ENCODE measurements around the gene NWD2. TPM values are rescaled to one million over a fixed set of nuclear protein-coding genes. Genes with fewer than 3 reads are reported as not detected.

Gene NWD2
- polyA plus RNA-seq, 3 donors: not detected

DNA sequence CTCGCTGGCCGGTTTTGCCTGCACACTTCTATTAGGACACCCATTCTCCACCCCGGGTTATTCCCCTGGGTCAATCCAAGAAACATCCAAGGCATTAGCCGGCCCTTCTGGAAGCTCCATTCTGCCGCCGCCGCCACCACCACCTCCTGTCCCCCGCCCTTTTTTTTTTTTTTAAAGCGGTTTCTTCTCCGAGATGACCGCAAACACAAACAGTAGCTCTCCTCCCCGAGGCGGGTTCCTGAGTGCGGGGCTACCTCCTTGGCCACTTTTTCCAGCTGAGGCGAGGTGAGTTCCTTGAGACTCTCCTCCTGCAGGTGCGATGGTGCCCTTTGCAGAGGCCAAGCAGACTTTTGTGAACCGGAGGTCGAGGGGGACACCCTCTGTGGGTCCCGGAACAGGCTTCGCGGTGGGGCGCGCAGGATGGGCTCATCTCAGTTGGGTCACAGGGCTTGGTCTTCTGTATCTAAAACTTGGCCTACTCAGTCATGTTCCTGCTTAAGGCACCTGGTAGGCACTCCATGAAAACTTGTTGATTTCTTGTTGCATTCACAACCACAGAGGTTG lies 930 bp downstream of the NWD2 start:
- WGBS (ENCODE audit: insufficient coverage): 6% methylated on average over 18 of the region's 23 CpGs
- Mint-ChIP-seq H3K4me3 (peak overlapping the region in 1 of 2 donors; percentile 87), H3K36me3 (peaks cover 0 to 2% of the 10 kb centered on the region in 2 donors), H3K4me1 (peaks cover 7% of the 10 kb centered on the region), H3K9me3 (peaks cover 0 to 8% (median 2%) of the 10 kb centered on the region in 7 donors), H3K27me3 (ENCODE audit: low read depth in 3 of 3) (peaks cover 51 to 62% (median 58%) of the 10 kb centered on the region in 3 donors), H3K27ac (no peak overlapping the region)
- H3K9me3 ChIP-seq (replicated peaks in 1 of 2; ENCODE audit: control insufficient read depth in 1 of 2, insufficient read depth in 1 of 2, low read length in 2 of 2): peaks cover 0 to 3% of the 10 kb centered on the region in 2 donors
- no peak overlapping the region for H3K4me3 ChIP-seq (replicated peaks in 1 of 3; ENCODE audit: low read depth in 2 of 3, low read length in 3 of 3)
- H3K27ac ChIP-seq (ENCODE audit: low read depth in 1 of 2, low read length in 2 of 2): no peak overlapping the region
- no peaks in the 10 kb centered on the region for H3K79me2 ChIP-seq (ENCODE audit: insufficient read depth, low read length)
- H3K4me1 ChIP-seq (ENCODE audit: control insufficient read depth in 1 of 2, insufficient read depth in 2 of 2, low read length in 2 of 2): no peaks in the 10 kb centered on the region
- H3K4me2 ChIP-seq (replicated peaks; ENCODE audit: extremely low read depth, low read length, poor library complexity, severe bottlenecking): no peak overlapping the region
- no peaks in the 10 kb centered on the region for H3K36me3 ChIP-seq (replicated peaks in 1 of 2; ENCODE audit: control insufficient read depth in 1 of 2, insufficient read depth in 2 of 2, low read length in 2 of 2)
- H3K27me3 ChIP-seq (ENCODE audit: control insufficient read depth in 2 of 2, insufficient read depth in 2 of 2, low read length in 2 of 2): peaks cover 32 to 70% of the 10 kb centered on the region in 2 donors
- H3K9ac ChIP-seq (ENCODE audit: insufficient read depth, low read length, poor library complexity, severe bottlenecking): no peak overlapping the region
- no peak overlapping the region for H2AFZ ChIP-seq (ENCODE audit: insufficient read depth, low read depth, low read length, poor library complexity, severe bottlenecking)
- DNase-seq: no peak
- H4K20me1 ChIP-seq (ENCODE audit: insufficient read depth, low read length): no peaks in the 10 kb centered on the region
- intact Hi-C loops (cut with micrococcal nuclease): no loop called here
- no peak for TF ChIP-seq CTCF (IDR thresholded peaks at IDR 0.05)

- H4K20me1 ChIP-seq (ENCODE audit: insufficient read depth, low read length): no peaks in the 10 kb centered on the region
- no peaks in the 10 kb centered on the region for H3K4me1 ChIP-seq (ENCODE audit: control insufficient read depth in 1 of 2, insufficient read depth in 2 of 2, low read length in 2 of 2)
- 48% methylated on average over 2 of the region's 6 CpGs for WGBS (ENCODE audit: insufficient coverage)
- no peak for TF ChIP-seq CTCF (IDR thresholded peaks at IDR 0.05)
- no peak overlapping the region for H3K4me3 ChIP-seq (replicated peaks in 1 of 3; ENCODE audit: low read depth in 2 of 3, low read length in 3 of 3)
- H3K27me3 ChIP-seq (ENCODE audit: control insufficient read depth in 2 of 2, insufficient read depth in 2 of 2, low read length in 2 of 2): peaks cover 32 to 61% of the 10 kb centered on the region in 2 donors
- DNase-seq: no peak
- peaks cover 0 to 3% of the 10 kb centered on the region in 2 donors for H3K9me3 ChIP-seq (replicated peaks in 1 of 2; ENCODE audit: control insufficient read depth in 1 of 2, insufficient read depth in 1 of 2, low read length in 2 of 2)
- intact Hi-C loops (cut with micrococcal nuclease): no loop called here
- no peaks in the 10 kb centered on the region for H3K36me3 ChIP-seq (replicated peaks in 1 of 2; ENCODE audit: control insufficient read depth in 1 of 2, insufficient read depth in 2 of 2, low read length in 2 of 2)
- peaks cover 7% of the 10 kb centered on the region for H3K4me1 Mint-ChIP-seq
- H3K4me3 Mint-ChIP-seq: peak overlapping the region in 1 of 2 donors; percentile 46
- H3K79me2 ChIP-seq (ENCODE audit: insufficient read depth, low read length): no peaks in the 10 kb centered on the region
- peaks cover 0 to 2% of the 10 kb centered on the region in 2 donors for H3K36me3 Mint-ChIP-seq
- H2AFZ ChIP-seq (ENCODE audit: insufficient read depth, low read depth, low read length, poor library complexity, severe bottlenecking): no peak overlapping the region
- H3K27ac ChIP-seq (ENCODE audit: low read depth in 1 of 2, low read length in 2 of 2): no peak overlapping the region
- no peak overlapping the region for H3K27ac Mint-ChIP-seq
- no peak overlapping the region for H3K4me2 ChIP-seq (replicated peaks; ENCODE audit: extremely low read depth, low read length, poor library complexity, severe bottlenecking)
- H3K9me3 Mint-ChIP-seq: peaks cover 0 to 8% (median 2%) of the 10 kb centered on the region in 7 donors
- no peak overlapping the region for H3K9ac ChIP-seq (ENCODE audit: insufficient read depth, low read length, poor library complexity, severe bottlenecking)
- H3K27me3 Mint-ChIP-seq (ENCODE audit: low read depth in 3 of 3): peaks cover 47 to 63% (median 48%) of the 10 kb centered on the region in 3 donors
Measured at GRCh38 chr4:37246891-37247290, 2.3 kb downstream of the NWD2 start.
